NT2/D1 (cell line): ENCODE data around the gene KRTAP5-10.

Experiments used
- DNase-seq: peaks from one replicate; pipeline ENCODE4 v3.0.0-alpha.2; 2011; ENCODE audit warnings: low read depth, low spot score
- H3K27me3 ChIP-seq: 2 replicates; pipeline ENCODE4 v1.6.0; 2011; ENCODE audit warnings: mild to moderate bottlenecking; ENCODE audit not compliant: insufficient read length, insufficient read depth
- H3K36me3 ChIP-seq: 2 replicates; pipeline ENCODE4 v1.6.1; 2011; ENCODE audit warnings: mild to moderate bottlenecking, low read length, mixed read lengths; ENCODE audit not compliant: insufficient read depth, insufficient read length
- H3K4me1 ChIP-seq: 2 replicates; pipeline ENCODE4 v1.5.1; 2011; ENCODE audit not compliant: insufficient read depth, insufficient read length
- H3K4me3 ChIP-seq: 2 replicates; pipeline ENCODE4 v1.5.1; 2011; ENCODE audit warnings: low read depth; ENCODE audit not compliant: insufficient read length
- H3K9ac ChIP-seq: 2 replicates; pipeline ENCODE4 v1.6.0; 2011; ENCODE audit warnings: low read depth; ENCODE audit not compliant: insufficient read length
- H3K9me3 ChIP-seq: 2 replicates; pipeline ENCODE4 v1.5.1; 2011; ENCODE audit warnings: mild to moderate bottlenecking, low read length; ENCODE audit not compliant: insufficient read depth
- SUZ12 ChIP-seq: IDR thresholded peaks from 2 replicates; pipeline ENCODE4 v1.6.1; 2011; ENCODE audit not compliant: insufficient read length, insufficient read depth; ENCODE audit errors: extremely low read depth
- YY1 ChIP-seq: IDR thresholded peaks from 2 replicates; pipeline ENCODE4 v1.6.1; 2011; ENCODE audit not compliant: insufficient read length, insufficient read depth
- ZNF274 ChIP-seq: IDR thresholded peaks from 2 replicates; pipeline ENCODE4 v1.6.1; 2011; ENCODE audit warnings: mild to moderate bottlenecking, low read depth, low read length

Gene KRTAP5-10

GRCh38 chr11:71544525-71545214 is 20.7 kb upstream of the KRTAP5-10 start:
- no peak overlapping the region for H3K4me3 ChIP-seq
- no peaks in the 10 kb centered on the region; the same call in 1 of the 2 replicates for H3K9me3 ChIP-seq
- H3K4me1 ChIP-seq, result peaks cover 2% of the 10 kb centered on the region
- DNase-seq, result no peak
- TF ChIP-seq YY1 (no peak), SUZ12 (no peak), ZNF274 (no peak)
- no peaks in the 10 kb centered on the region for H3K36me3 ChIP-seq
- H3K27me3 ChIP-seq, result no peaks in the 10 kb centered on the region
- H3K9ac ChIP-seq, result no peak overlapping the region

- no peaks in the 10 kb centered on the region for H3K27me3 ChIP-seq
- no peak for TF ChIP-seq YY1
- no peak for TF ChIP-seq ZNF274
- TF ChIP-seq SUZ12, result no peak
- no peaks in the 10 kb centered on the region for H3K36me3 ChIP-seq
- no peak overlapping the region for H3K4me3 ChIP-seq
- no peak overlapping the region for H3K9ac ChIP-seq
- DNase-seq, result no peak
- H3K9me3 ChIP-seq, result no peaks in the 10 kb centered on the region; the same call in 1 of the 2 replicates
- peaks cover 2% of the 10 kb centered on the region for H3K4me1 ChIP-seq
Measured at GRCh38 chr11:71545405-71545966, 19.9 kb upstream of the KRTAP5-10 start.

- no peak within 1 kb of the TSS for H3K9ac ChIP-seq
- no peak within 1 kb of the TSS for H3K4me3 ChIP-seq
- TF ChIP-seq YY1, result no peak
- TF ChIP-seq SUZ12, result no peak
- no peak for TF ChIP-seq ZNF274
- H3K36me3 ChIP-seq, result no peaks in the 10 kb centered on the region
- H3K27me3 ChIP-seq, result no peaks in the 10 kb centered on the region
- peaks cover 1% of the 10 kb centered on the region for H3K4me1 ChIP-seq
- no peak for DNase-seq
- H3K9me3 ChIP-seq, result no peaks in the 10 kb centered on the region; the same call in 1 of the 2 replicates
Measured at GRCh38 chr11:71548120-71548519, 17.2 kb upstream of the KRTAP5-10 start, which contains the start of gene KRTAP5-9. Gene KRTAP5-9 (plus strand): TSS chr11:71548420. CDS start chr11:71548658, 238 bp downstream.

GRCh38 chr11:71548716-71549151 is 16.6 kb upstream of the KRTAP5-10 start:
- Histone ChIP-seq H3K9ac (no peak overlapping the region), H3K4me3 (no peak overlapping the region), H3K27me3 (no peaks in the 10 kb centered on the region), H3K9me3 (no peaks in the 10 kb centered on the region; the same call in 1 of the 2 replicates), H3K36me3 (no peaks in the 10 kb centered on the region), H3K4me1 (no peaks in the 10 kb centered on the region)
- no peak for DNase-seq
- TF ChIP-seq SUZ12 (no peak), ZNF274 (no peak), YY1 (no peak)

GRCh38 chr11:71551711-71552110 is 13.7 kb upstream of the KRTAP5-10 start:
- Histone ChIP-seq H3K4me3 (no peak overlapping the region), H3K36me3 (no peaks in the 10 kb centered on the region), H3K27me3 (no peaks in the 10 kb centered on the region), H3K9me3 (no peaks in the 10 kb centered on the region; the same call in 1 of the 2 replicates), H3K4me1 (no peaks in the 10 kb centered on the region), H3K9ac (no peak overlapping the region)
- TF ChIP-seq SUZ12 (no peak), ZNF274 (no peak), YY1 (no peak)
- no peak for DNase-seq

GRCh38 chr11:71554996-71555395 is 10.4 kb upstream of the KRTAP5-10 start:
- TF ChIP-seq YY1 (no peak), ZNF274 (no peak), SUZ12 (no peak)
- Histone ChIP-seq H3K4me1 (no peaks in the 10 kb centered on the region), H3K9me3 (no peaks in the 10 kb centered on the region), H3K27me3 (no peaks in the 10 kb centered on the region), H3K9ac (no peak overlapping the region), H3K36me3 (no peaks in the 10 kb centered on the region), H3K4me3 (no peak overlapping the region)
- DNase-seq, result no peak

- no peaks in the 10 kb centered on the region for H3K4me1 ChIP-seq
- no peaks in the 10 kb centered on the region for H3K27me3 ChIP-seq
- no peaks in the 10 kb centered on the region for H3K36me3 ChIP-seq
- no peaks in the 10 kb centered on the region for H3K9me3 ChIP-seq
- H3K4me3 ChIP-seq, result no peak overlapping the region
- DNase-seq, result no peak
- H3K9ac ChIP-seq, result no peak overlapping the region
- TF ChIP-seq YY1 (no peak), ZNF274 (no peak), SUZ12 (no peak)
Measured at GRCh38 chr11:71555508-71555907, 9.9 kb upstream of the KRTAP5-10 start.
